Mammary epithelial cell (primary cell): ENCODE measurements around the gene ABLIM3.

ENCODE experiments used
- CTCF ChIP-seq, 2 donors: IDR thresholded peaks in 1 of 2; conservative IDR thresholded peaks in 1 of 2; 2 replicates each; pipeline ENCODE4 v1.5.1; 2011 to 2012; ENCODE audit warnings: inconsistent platforms in 2 of 2, low read length in 2 of 2, mild to moderate bottlenecking in 2 of 2, control low read depth in 1 of 2, low read depth in 1 of 2; ENCODE audit not compliant: insufficient read depth in 1 of 2; ENCODE audit errors: extremely low read depth in 1 of 2
- EZH2 ChIP-seq: IDR thresholded peaks from 2 replicates; pipeline ENCODE4 v1.6.1; 2012; ENCODE audit warnings: low read length, inconsistent platforms, borderline replicate concordance

GRCh38 chr5:149280124-149280523 is 138.8 kb downstream of the ABLIM3 start:
- TF ChIP-seq CTCF (conservative IDR thresholded peaks at IDR 0.05 in 1 of 2, IDR thresholded peaks at IDR 0.05 in 1 of 2; ENCODE audit: extremely low read depth in 1 of 2, insufficient read depth in 1 of 2, low read depth in 1 of 2, low read length in 2 of 2) (no peak), EZH2 (no peak)
